OCI-LY3 (cell line): ENCODE results near the gene NOVA1.

ENCODE experiments used
- EZH2phosphoT487 ChIP-seq: fragments of 200-600 bp; shearing (Covaris generic); IDR thresholded peaks from 2 replicates; pipeline ENCODE4 v1.6.1; 2018; ENCODE audit warnings: antibody characterized with exemption, mixed run types, low read depth
- TF ChIP-seq, protein P1 (sequence below): fragments of 200-600, 300-600 bp; sonication (generic); IDR thresholded peaks from 2 replicates; pipeline ENCODE4 v1.5.1; 2014; ENCODE audit warnings: antibody characterized with exemption, low read length, low read depth

DNA sequence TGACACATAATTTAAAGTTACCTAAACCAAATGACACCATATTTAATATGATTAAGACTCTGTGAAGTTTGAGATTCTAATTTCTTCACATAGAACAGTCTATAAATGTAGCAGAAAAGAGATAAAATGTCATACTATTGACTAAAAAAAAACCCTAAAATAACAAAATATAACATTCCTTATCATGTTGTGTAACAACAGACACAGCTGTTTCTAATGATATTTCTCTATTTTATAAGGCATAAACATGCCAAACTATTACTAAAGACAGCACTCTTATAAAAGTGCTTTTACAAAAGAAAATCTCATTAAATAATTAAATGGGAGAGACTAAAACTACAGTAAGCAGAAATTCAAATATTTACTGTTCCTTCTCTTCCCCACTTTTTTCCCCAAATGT, 49.4 kb downstream of the NOVA1 start:
- TF ChIP-seq, protein P1, sequence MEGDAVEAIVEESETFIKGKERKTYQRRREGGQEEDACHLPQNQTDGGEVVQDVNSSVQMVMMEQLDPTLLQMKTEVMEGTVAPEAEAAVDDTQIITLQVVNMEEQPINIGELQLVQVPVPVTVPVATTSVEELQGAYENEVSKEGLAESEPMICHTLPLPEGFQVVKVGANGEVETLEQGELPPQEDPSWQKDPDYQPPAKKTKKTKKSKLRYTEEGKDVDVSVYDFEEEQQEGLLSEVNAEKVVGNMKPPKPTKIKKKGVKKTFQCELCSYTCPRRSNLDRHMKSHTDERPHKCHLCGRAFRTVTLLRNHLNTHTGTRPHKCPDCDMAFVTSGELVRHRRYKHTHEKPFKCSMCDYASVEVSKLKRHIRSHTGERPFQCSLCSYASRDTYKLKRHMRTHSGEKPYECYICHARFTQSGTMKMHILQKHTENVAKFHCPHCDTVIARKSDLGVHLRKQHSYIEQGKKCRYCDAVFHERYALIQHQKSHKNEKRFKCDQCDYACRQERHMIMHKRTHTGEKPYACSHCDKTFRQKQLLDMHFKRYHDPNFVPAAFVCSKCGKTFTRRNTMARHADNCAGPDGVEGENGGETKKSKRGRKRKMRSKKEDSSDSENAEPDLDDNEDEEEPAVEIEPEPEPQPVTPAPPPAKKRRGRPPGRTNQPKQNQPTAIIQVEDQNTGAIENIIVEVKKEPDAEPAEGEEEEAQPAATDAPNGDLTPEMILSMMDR, result no peak
- no peak for TF ChIP-seq EZH2phosphoT487
